GM19099 (cell line): ENCODE data around the gene CSF2.

Source experiments
- POLR2A ChIP-seq: IDR thresholded peaks from 3 replicates; pipeline ENCODE4 v1.6.1; 2011; ENCODE audit warnings: low read depth; ENCODE audit not compliant: insufficient read length; ENCODE audit errors: extremely low read depth

Gene CSF2

GRCh38 chr5:132059696-132060500 is 13.7 kb upstream of the CSF2 start:
- TF ChIP-seq POLR2A, result no peak

GRCh38 chr5:132060501-132061161 is 13.0 kb upstream of the CSF2 start, which contains the start of gene IL3:
TSS of gene IL3 (plus strand) at chr5:132060655. CDS start at chr5:132060707, 52 bp downstream.
- TF ChIP-seq POLR2A, result no peak

GRCh38 chr5:132063090-132063911 is 10.3 kb upstream of the CSF2 start:
- no peak for TF ChIP-seq POLR2A

- no peak for TF ChIP-seq POLR2A
These were observed 9.4 kb upstream of the CSF2 start for GRCh38 chr5:132064140-132064539.

- no peak for TF ChIP-seq POLR2A
These were observed 8.8 kb upstream of the CSF2 start for GRCh38 chr5:132064738-132065331.

- TF ChIP-seq POLR2A, result no peak
These were observed 8.1 kb upstream of the CSF2 start for GRCh38 chr5:132065351-132065937.

- no peak for TF ChIP-seq POLR2A
These were observed 7.5 kb upstream of the CSF2 start for GRCh38 chr5:132065951-132066701.

GRCh38 chr5:132066871-132067270 is 6.7 kb upstream of the CSF2 start:
- TF ChIP-seq POLR2A, result no peak

- TF ChIP-seq POLR2A, result no peak
These were observed 6.1 kb upstream of the CSF2 start for GRCh38 chr5:132067451-132067850.

GRCh38 chr5:132067941-132068808 is 5.4 kb upstream of the CSF2 start:
- no peak for TF ChIP-seq POLR2A

- TF ChIP-seq POLR2A, result no peak
These were observed 4.0 kb upstream of the CSF2 start for GRCh38 chr5:132069561-132069960.

- no peak for TF ChIP-seq POLR2A
These were observed 3.6 kb upstream of the CSF2 start for GRCh38 chr5:132069994-132070393.
